PC-9 (cell line): ENCODE results near the gene C17orf113. TPM values are rescaled to one million over a fixed set of nuclear protein-coding genes. Genes with fewer than 3 reads are reported as not detected.

Experiments used
- BruUV-seq: library from RNA; stranded (reverse); fragments of 400-500 nt; replicated peaks from 2 replicates; lab custom pipeline; 2021; lab: Mats Ljungman, UMichigan
- CTCF ChIA-PET: fragments of 300-600 bp; sonication (Branson Sonifier 250); formaldehyde crosslinking; loops from one replicate; lab custom pipeline; 2022; ENCODE audit warnings: antibody characterized with exemption; lab: Charles Lee
- POLR2A ChIA-PET: fragments of 300-600 bp; sonication (Branson Sonifier 250); formaldehyde crosslinking; loops from one replicate; lab custom pipeline; 2022; ENCODE audit warnings: antibody characterized with exemption; ENCODE audit not compliant: unreplicated experiment; lab: Charles Lee
- DNase-seq, 2 experiments: peaks; one replicate each; pipeline versions ENCODE4 v3.0.0 to v3.0.0-alpha.2; 2015 to 2022; ENCODE audit warnings: mixed read lengths in 1 of 2
- H2AFZ ChIP-seq: fragments of 200-600 bp; sonication (generic); 2 replicates; pipeline ENCODE4 v1.8.1; 2017; ENCODE audit warnings: antibody characterized with exemption
- H3F3A ChIP-seq: fragments of 200-600 bp; sonication (generic); 2 replicates; pipeline ENCODE4 v1.8.1; 2017; ENCODE audit warnings: antibody characterized with exemption, mild to moderate bottlenecking, low read depth; ENCODE audit not compliant: insufficient read depth
- H3K27ac ChIP-seq: fragments of 200-600 bp; sonication (generic); 2 replicates; pipeline ENCODE4 v1.6.1; 2016; ENCODE audit warnings: mixed run types
- H3K27me3 ChIP-seq: fragments of 200-600 bp; sonication (generic); 2 replicates; pipeline ENCODE4 v1.6.1; 2016; ENCODE audit warnings: low read depth, mixed run types; ENCODE audit not compliant: insufficient read depth
- H3K36me3 ChIP-seq: fragments of 200-600 bp; sonication (generic); 2 replicates; pipeline ENCODE4 v1.6.1; 2016; ENCODE audit warnings: low read depth, mixed run types
- H3K4me1 ChIP-seq: fragments of 200-600 bp; sonication (generic); replicated peaks from 2 replicates; pipeline ENCODE4 v1.6.1; 2016; ENCODE audit warnings: mixed run types; ENCODE audit not compliant: insufficient read depth
- H3K4me2 ChIP-seq: fragments of 200-600 bp; sonication (generic); 2 replicates; pipeline ENCODE4 v1.6.1; 2017; ENCODE audit warnings: mixed run types
- H3K4me3 ChIP-seq: fragments of 200-600 bp; sonication (generic); 2 replicates; pipeline ENCODE4 v1.6.1; 2016; ENCODE audit warnings: mixed run types
- H3K79me2 ChIP-seq: fragments of 200-600 bp; sonication (generic); 2 replicates; pipeline ENCODE4 v1.6.1; 2017; ENCODE audit warnings: low read depth, mixed run types
- H3K9me2 ChIP-seq: fragments of 200-600 bp; sonication (generic); 2 replicates; pipeline ENCODE4 v1.8.1; 2017; ENCODE audit warnings: mild to moderate bottlenecking; ENCODE audit not compliant: insufficient read depth
- H3K9me3 ChIP-seq: fragments of 200-600 bp; sonication (generic); 2 replicates; pipeline ENCODE4 v1.8.1; 2016; ENCODE audit warnings: low read depth; ENCODE audit not compliant: insufficient read depth
- H4K20me1 ChIP-seq: fragments of 200-600 bp; sonication (generic); 2 replicates; pipeline ENCODE4 v1.8.1; 2017; ENCODE audit not compliant: insufficient read depth
- CTCF ChIP-seq: fragments of 200-600 bp; sonication (generic); conservative IDR thresholded peaks from 2 replicates; pipeline ENCODE4 v1.6.1; 2017; ENCODE audit warnings: mixed run types, antibody characterized with exemption, mild to moderate bottlenecking, moderate library complexity
- EZH2 ChIP-seq: fragments of 200-600 bp; sonication (generic); IDR thresholded peaks from 2 replicates; pipeline ENCODE4 v1.8.0; 2017; ENCODE audit warnings: antibody characterized with exemption, low read depth
- intact Hi-C: fragments of 100-400 bp; cut with micrococcal nuclease; formaldehyde crosslinking; loops from one replicate; pipeline ENCODE4 v1.10.0; 2022; ENCODE audit not compliant: unreplicated experiment
- total RNA-seq: library from RNA; stranded (reverse); gene quantifications from 2 replicates; pipeline ENCODE4 v1.2.3, GENCODE V29; 2021

Gene C17orf113
- total RNA-seq, 1 experiment from 2014 or later = 3.4 TPM

- Histone ChIP-seq H2AFZ (no peak overlapping the region), H3K4me3 (no peak overlapping the region), H3K4me2 (no peak overlapping the region), H3K9me2 (no peaks in the 10 kb centered on the region), H3K4me1 (no peaks in the 10 kb centered on the region), H3K27ac (no peak overlapping the region), H3K36me3 (no peaks in the 10 kb centered on the region), H4K20me1 (no peaks in the 10 kb centered on the region), H3F3A (no peaks in the 10 kb centered on the region), H3K79me2 (no peaks in the 10 kb centered on the region), H3K27me3 (peaks cover 27% of the 10 kb centered on the region; the same call in 1 of the 2 replicates), H3K9me3 (no peaks in the 10 kb centered on the region)
- TF ChIP-seq CTCF (no peak), EZH2 (no peak)
- ChIA-PET POLR2A (no interaction called here), CTCF (no interaction called here)
- no TSS peak for BruUV-seq
- no peak for DNase-seq
- intact Hi-C loops = no loop called here
Observed at GRCh38 chr17:42056635-42057034, 6.2 kb upstream of the C17orf113 start.

GRCh38 chr17:42055496-42055895 is 5.1 kb upstream of the C17orf113 start:
- Histone ChIP-seq H3K4me1 (0 out of 2 replicates have a peak, but pooled peaks cover 3% of the 10 kb centered on the region), H4K20me1 (no peaks in the 10 kb centered on the region), H3K9me3 (no peaks in the 10 kb centered on the region), H3K9me2 (no peaks in the 10 kb centered on the region), H3K27me3 (peaks cover 27% of the 10 kb centered on the region; the same call in 1 of the 2 replicates), H2AFZ (no peak overlapping the region), H3K27ac (no peak overlapping the region), H3K36me3 (no peaks in the 10 kb centered on the region), H3F3A (no peaks in the 10 kb centered on the region), H3K79me2 (no peaks in the 10 kb centered on the region), H3K4me2 (no peak overlapping the region), H3K4me3 (no peak overlapping the region)
- intact Hi-C loops = no loop called here
- TF ChIP-seq CTCF (no peak), EZH2 (no peak)
- no peak for DNase-seq
- CTCF ChIA-PET = no interaction called here
- POLR2A ChIA-PET = no interaction called here
- BruUV-seq = no TSS peak

GRCh38 chr17:42055027-42055426 is 4.6 kb upstream of the C17orf113 start:
- Histone ChIP-seq H3K36me3 (no peaks in the 10 kb centered on the region), H3F3A (no peaks in the 10 kb centered on the region), H3K79me2 (no peaks in the 10 kb centered on the region), H3K9me3 (no peaks in the 10 kb centered on the region), H3K4me2 (no peak overlapping the region), H2AFZ (no peak overlapping the region), H3K4me3 (no peak overlapping the region), H3K27ac (no peak overlapping the region), H3K4me1 (0 out of 2 replicates have a peak, but pooled peaks cover 3% of the 10 kb centered on the region), H4K20me1 (no peaks in the 10 kb centered on the region), H3K9me2 (no peaks in the 10 kb centered on the region), H3K27me3 (peaks cover 27% of the 10 kb centered on the region; the same call in 1 of the 2 replicates)
- ChIA-PET CTCF (no interaction called here), POLR2A (no interaction called here)
- TF ChIP-seq EZH2 = no peak
- no peak for TF ChIP-seq CTCF
- intact Hi-C loops = no loop called here
- no peak for DNase-seq
- BruUV-seq = no TSS peak
